Activated naive CD8-positive, alpha-beta T cell (primary cell): ENCODE measurements around the gene MAP4.
"Not testable (repeated sequence)": the region's sequence is repeated elsewhere in the genome, so short reads cannot be mapped to it uniquely, and the experiment has no call there.

Experiments
- H3K27ac Mint-ChIP-seq: one replicate; pipeline ENCODE4 v1.8.0; 2021; ENCODE audit warnings: mixed read lengths
- H3K27me3 Mint-ChIP-seq: one replicate; pipeline ENCODE4 v1.8.0; 2021; ENCODE audit warnings: mixed read lengths
- H3K36me3 Mint-ChIP-seq: one replicate; pipeline ENCODE4 v1.8.0; 2021; ENCODE audit warnings: mixed read lengths
- H3K4me1 Mint-ChIP-seq: one replicate; pipeline ENCODE4 v1.8.0; 2021; ENCODE audit warnings: low read depth, mixed read lengths
- H3K4me3 Mint-ChIP-seq: one replicate; pipeline ENCODE4 v1.8.0; 2021; ENCODE audit warnings: mild to moderate bottlenecking, mixed read lengths
- H3K9me3 Mint-ChIP-seq: one replicate; pipeline ENCODE4 v1.8.0; 2021; ENCODE audit warnings: low read depth, mixed read lengths

MAP4 gene

DNA sequence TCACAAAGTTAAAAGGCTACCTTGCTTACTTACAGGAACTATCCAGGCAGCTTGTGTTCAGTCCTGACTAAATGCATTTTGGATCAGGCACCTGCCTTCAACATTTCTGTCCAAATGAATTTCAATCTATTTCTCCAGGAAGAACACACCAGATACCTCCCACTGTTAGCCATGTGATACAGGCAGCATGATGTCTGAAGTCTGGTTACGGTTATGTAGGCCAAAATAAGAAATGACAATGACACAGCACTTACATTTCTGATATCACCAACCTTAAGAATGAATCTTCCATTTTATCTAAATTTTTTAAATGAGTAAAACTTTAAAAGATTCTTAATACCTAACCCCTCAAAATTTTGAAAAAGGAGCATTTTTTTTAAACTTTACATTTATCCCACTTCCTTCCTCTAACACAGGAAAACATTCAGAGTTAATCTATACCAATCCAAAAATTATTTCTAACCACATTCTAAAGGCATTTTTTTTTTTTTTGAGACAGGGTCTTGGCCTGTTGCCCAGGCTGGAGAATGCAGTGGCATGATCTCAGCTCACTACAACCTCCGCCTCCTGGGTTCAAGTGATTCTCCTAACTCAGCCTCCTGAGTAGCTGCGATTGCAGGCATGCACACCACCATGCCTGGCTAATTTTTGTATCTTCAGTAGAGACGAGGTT, at the start of gene MAP4:
Gene MAP4, minus strand, starts transcription at position 116 of the 673 bp plus-strand sequence. CDS start 17,556 bp downstream, outside the sequence.
- Mint-ChIP-seq H3K4me1 (peaks cover 50% of the 10 kb centered on the region), H3K36me3 (peaks cover 4% of the 10 kb centered on the region), H3K4me3 (no peak within 1 kb of the TSS), H3K27me3 (no peaks in the 10 kb centered on the region), H3K9me3 (no peaks in the 10 kb centered on the region), H3K27ac (peak within 1 kb of the TSS; percentile 84)

GRCh38 chr3:48065035-48065434, 48.8 kb upstream of the MAP4 start:
- Mint-ChIP-seq H3K4me1 (peaks cover 19% of the 10 kb centered on the region), H3K27me3 (no peaks in the 10 kb centered on the region), H3K36me3 (peaks cover 3% of the 10 kb centered on the region), H3K4me3 (no peak overlapping the region), H3K27ac (no peak overlapping the region), H3K9me3 (no peaks in the 10 kb centered on the region)

- Mint-ChIP-seq H3K27ac (no peak overlapping the region), H3K27me3 (no peaks in the 10 kb centered on the region), H3K4me3 (no peak overlapping the region), H3K4me1 (peaks cover 22% of the 10 kb centered on the region), H3K36me3 (peaks cover 5% of the 10 kb centered on the region), H3K9me3 (no peaks in the 10 kb centered on the region)
Measured at GRCh38 chr3:48064292-48064829, 48.1 kb upstream of the MAP4 start.

DNA sequence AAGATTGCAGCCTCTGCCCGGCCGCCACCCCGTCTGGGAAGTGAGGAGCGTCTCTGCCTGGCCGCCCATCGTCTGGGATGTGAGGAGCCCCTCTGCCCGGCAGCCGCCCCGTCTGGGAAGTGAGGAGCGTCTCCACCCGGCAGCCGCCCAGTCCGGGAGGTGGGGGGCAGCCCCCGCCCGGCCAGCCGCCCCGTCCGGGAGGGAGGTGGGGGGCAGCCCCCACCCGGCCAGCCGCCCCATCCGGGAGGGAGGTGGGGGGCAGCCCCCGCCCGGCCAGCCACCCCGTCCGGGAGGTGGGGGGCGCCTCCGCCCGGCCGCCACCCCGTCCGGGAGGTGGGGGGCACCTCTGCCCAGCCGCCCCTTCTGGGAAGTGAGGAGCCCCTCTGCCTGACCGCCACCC, 45.4 kb upstream of the MAP4 start:
- H3K4me1 Mint-ChIP-seq = peaks cover 26% of the 10 kb centered on the region
- not testable (repeated sequence) for H3K27me3 Mint-ChIP-seq, H3K27ac Mint-ChIP-seq, H3K9me3 Mint-ChIP-seq, H3K36me3 Mint-ChIP-seq, H3K4me3 Mint-ChIP-seq

DNA sequence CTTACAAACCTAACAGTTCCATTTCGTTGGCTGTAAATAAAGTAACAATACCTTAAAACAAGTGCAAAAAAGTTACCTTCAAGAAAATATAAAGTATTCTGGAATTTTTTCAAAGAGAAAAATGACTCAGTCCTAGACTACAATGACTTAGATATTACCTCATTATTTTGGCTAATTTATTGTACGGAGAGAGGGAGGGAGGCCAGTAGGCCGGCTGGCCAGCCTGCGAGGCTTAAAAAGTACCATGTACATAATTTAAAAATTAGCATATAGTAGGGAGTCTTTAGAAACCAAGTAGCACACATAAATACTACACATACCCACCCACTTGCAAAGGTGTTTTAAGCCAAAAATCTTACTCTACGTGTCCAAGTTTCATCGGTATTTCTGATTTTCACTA, 41.9 kb upstream of the MAP4 start:
- Mint-ChIP-seq H3K27ac (no peak overlapping the region), H3K4me3 (no peak overlapping the region), H3K4me1 (peaks cover 13% of the 10 kb centered on the region), H3K36me3 (peaks cover 8% of the 10 kb centered on the region), H3K27me3 (no peaks in the 10 kb centered on the region), H3K9me3 (no peaks in the 10 kb centered on the region)

- Mint-ChIP-seq H3K9me3 (no peaks in the 10 kb centered on the region), H3K36me3 (peaks cover 8% of the 10 kb centered on the region), H3K27ac (no peak overlapping the region), H3K4me3 (no peak overlapping the region), H3K4me1 (peaks cover 15% of the 10 kb centered on the region), H3K27me3 (no peaks in the 10 kb centered on the region)
Measured at GRCh38 chr3:48057521-48057920, 41.3 kb upstream of the MAP4 start.

DNA sequence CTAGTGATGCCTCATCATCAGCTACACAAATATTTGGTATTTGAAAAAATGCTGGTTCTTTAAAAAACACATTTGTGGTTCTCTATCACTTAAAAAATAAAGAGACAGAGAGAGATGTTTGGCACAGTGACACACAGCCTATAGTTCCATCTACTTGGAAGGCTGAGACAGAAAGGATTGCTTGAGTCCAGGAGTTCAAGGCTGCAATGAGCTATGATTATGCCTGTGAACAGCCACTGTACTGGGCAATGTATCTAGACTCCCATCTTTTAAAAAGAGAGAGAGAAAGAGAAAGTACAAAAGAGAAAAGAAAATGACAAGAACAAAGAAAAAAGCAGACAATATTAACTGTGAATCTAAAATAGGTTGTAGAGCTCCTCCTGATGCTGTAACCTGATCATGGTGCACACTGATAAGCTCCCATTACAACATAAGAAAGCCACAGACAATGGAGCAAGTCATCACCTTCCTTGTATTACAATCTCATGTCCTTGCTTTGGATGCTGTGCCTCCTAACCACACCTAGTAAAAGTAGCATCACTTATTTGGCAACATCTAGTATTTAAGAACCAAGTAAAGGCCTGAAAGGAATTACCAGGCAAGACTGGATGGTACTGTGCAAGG, 31.7 kb upstream of the MAP4 start:
- H3K27ac Mint-ChIP-seq = no peak overlapping the region
- H3K4me3 Mint-ChIP-seq = no peak overlapping the region
- H3K9me3 Mint-ChIP-seq = no peaks in the 10 kb centered on the region
- H3K27me3 Mint-ChIP-seq = no peaks in the 10 kb centered on the region
- H3K4me1 Mint-ChIP-seq = peaks cover 3% of the 10 kb centered on the region
- peaks cover 9% of the 10 kb centered on the region for H3K36me3 Mint-ChIP-seq

DNA sequence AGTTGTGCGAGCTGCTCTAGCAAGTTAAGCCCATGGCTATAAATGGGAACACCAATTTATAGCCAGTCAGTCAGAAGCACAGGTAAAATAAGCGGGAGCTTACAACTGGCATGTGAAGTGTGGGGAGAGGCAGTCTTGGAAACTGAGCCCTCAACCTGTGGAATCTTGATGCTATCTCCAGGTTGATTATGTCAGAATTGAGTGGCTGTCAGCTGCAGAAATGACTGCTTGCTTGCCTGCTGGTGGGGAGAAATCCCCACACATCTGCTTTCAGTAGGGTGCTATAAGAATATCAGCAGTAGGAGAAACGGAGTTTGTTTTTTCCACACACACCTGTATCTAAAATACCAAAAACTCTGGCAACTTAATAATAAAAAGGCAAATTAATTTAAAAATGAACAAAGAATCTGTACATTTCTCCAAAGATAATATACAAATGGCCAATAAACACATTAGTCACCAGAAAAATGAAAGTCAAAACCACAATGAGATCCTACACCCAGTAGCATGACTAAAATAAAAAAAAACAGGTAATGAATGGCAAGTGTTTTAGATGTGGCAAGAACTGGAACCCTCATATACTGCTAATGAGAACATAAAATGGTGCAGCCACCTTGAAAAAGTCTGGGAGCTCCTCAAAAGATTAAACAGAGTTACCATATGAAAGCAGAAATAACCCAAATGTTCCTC, 26.0 kb upstream of the MAP4 start:
- H3K4me1 Mint-ChIP-seq = peaks cover 13% of the 10 kb centered on the region
- peaks cover 6% of the 10 kb centered on the region for H3K36me3 Mint-ChIP-seq
- H3K9me3 Mint-ChIP-seq = no peaks in the 10 kb centered on the region
- H3K27ac Mint-ChIP-seq = no peak overlapping the region
- H3K4me3 Mint-ChIP-seq = no peak overlapping the region
- H3K27me3 Mint-ChIP-seq = no peaks in the 10 kb centered on the region

DNA sequence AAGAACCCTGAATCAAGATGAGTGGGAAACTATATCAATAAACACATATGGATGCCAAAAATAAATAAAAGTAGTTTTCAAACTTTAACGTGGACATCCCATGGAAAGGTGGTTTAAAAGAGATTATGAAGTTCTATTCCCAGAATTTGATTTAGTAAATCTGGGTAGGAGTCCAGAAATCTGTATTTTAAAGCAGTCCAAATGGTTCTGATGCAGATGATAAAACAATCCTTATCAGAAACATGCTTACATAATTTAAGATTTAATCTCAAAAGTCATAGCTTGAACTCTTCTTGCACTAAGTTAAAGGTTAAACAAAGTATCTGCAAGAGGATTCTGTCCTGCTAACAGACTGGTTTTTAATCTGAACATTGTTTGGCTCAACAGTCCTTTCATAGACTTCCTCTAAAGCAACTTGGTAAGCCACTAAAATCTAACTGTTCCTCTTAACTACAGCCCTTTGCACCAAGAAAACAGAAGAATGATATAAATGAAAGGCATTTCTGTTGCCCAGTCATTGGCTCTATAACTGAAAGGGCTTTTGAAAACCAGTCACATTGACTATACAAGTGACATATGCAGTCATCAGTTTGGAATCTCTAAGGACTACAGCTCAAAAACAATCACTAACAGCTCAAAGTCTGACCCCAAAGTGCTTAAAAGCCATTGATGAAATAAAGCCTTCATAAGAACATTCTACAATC, 23.4 kb upstream of the MAP4 start:
- H3K4me3 Mint-ChIP-seq = no peak overlapping the region
- H3K36me3 Mint-ChIP-seq = peaks cover 3% of the 10 kb centered on the region
- H3K27ac Mint-ChIP-seq = no peak overlapping the region
- H3K9me3 Mint-ChIP-seq = no peaks in the 10 kb centered on the region
- peaks cover 13% of the 10 kb centered on the region for H3K4me1 Mint-ChIP-seq
- H3K27me3 Mint-ChIP-seq = no peaks in the 10 kb centered on the region

DNA sequence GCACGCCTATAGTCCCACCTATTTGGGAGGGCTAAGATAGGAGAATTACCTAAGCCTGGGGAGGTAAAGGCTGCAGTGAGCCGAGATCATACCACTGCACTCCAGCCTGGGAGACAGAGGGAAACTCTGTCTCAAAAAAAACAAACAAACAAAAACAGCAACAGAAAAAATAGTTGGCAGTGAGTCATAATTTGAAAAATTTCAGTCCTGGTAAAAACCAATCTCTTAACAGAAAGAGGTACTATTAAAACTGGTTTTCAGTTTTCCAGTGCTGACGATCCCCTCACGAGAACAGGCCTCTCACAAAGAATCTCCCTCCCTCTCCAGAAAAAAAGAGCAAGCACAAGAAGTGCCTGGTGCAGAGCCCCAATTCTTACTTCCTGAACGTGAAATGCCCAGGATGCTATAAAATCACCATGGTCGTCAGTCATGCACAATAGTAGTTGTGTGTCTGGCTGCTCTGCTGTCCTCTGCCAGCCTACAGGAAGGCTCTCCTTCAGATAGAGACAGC, 22.8 kb upstream of the MAP4 start:
- Mint-ChIP-seq H3K27me3 (no peaks in the 10 kb centered on the region), H3K27ac (no peak overlapping the region), H3K4me3 (no peak overlapping the region), H3K4me1 (peaks cover 14% of the 10 kb centered on the region), H3K36me3 (peaks cover 3% of the 10 kb centered on the region), H3K9me3 (no peaks in the 10 kb centered on the region)

GRCh38 chr3:48034000-48034516, 17.8 kb upstream of the MAP4 start:
- peaks cover 11% of the 10 kb centered on the region for H3K4me1 Mint-ChIP-seq

GRCh38 chr3:48030188-48030587, 14.0 kb upstream of the MAP4 start:
- Mint-ChIP-seq H3K27ac (no peak overlapping the region), H3K4me3 (no peak overlapping the region), H3K9me3 (no peaks in the 10 kb centered on the region)

More at GRCh38 chr3:48034000-48034516, 17.8 kb upstream of the MAP4 start:
- H3K9me3 Mint-ChIP-seq = no peaks in the 10 kb centered on the region
- no peak overlapping the region for H3K27ac Mint-ChIP-seq
- H3K4me3 Mint-ChIP-seq = no peak overlapping the region
- no peaks in the 10 kb centered on the region for H3K27me3 Mint-ChIP-seq
- H3K36me3 Mint-ChIP-seq = peaks cover 2% of the 10 kb centered on the region

DNA sequence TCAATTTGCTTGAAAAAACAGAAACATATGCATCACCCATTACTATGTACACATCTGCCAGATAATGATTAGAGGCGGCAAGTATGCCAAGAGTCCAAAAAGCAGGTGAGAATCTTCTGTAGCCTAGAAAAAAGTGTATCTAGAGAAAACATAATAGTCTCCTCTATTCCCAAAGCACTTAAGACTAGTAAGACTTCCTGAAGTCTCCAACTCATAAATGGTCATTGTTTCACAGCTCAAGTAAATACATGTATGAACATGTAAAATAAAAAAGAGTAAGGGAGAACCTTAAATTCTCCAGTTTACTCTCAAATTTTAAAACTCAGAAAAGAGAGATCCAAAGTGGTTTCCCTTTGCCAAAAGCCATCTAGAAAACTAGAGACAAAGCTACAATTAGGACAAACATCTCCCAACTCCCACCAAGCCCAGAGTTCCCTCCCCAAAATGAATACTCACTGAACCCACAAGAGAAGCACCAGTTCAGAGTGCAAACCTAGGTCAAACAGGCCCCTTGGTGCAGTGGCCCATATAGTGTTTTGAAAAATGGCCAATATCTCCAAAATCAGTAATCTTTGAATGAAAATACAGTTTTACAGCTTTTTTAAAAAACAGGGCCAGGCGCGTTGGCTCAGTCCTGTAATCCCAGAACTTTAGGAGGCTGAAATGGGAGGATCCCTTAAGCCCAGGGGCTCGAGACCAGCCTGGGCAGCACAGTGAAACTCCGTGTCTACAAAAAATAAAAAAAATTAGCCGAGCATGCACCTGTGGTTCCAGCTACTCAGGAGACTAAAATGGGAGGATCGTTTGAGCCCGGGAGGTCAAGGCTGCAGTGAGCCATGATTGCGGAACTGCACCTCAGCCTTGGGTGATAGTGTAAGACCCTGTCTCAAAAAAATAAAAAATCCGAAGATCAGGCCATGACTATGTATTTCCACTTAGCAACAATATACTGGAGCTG, 11.0 kb upstream of the MAP4 start:
- H3K27ac Mint-ChIP-seq = no peak overlapping the region
- H3K36me3 Mint-ChIP-seq = peaks cover 2% of the 10 kb centered on the region
- H3K4me3 Mint-ChIP-seq = no peak overlapping the region
- no peaks in the 10 kb centered on the region for H3K27me3 Mint-ChIP-seq
- peaks cover 8% of the 10 kb centered on the region for H3K4me1 Mint-ChIP-seq
- H3K9me3 Mint-ChIP-seq = no peaks in the 10 kb centered on the region

More at GRCh38 chr3:48030188-48030587, 14.0 kb upstream of the MAP4 start:
- Mint-ChIP-seq H3K4me1 (peaks cover 15% of the 10 kb centered on the region), H3K36me3 (peaks cover 2% of the 10 kb centered on the region), H3K27me3 (no peaks in the 10 kb centered on the region)
